Astrocyte (in vitro differentiated cells and primary cell): ENCODE results near the gene APOA4. TPM values are rescaled to one million over a fixed set of nuclear protein-coding genes. Genes with fewer than 3 reads are reported as not detected.

Experiments used
- DNase-seq: peaks from one replicate; pipeline ENCODE4 v3.0.0-alpha.2; 2010; ENCODE audit warnings: low read depth
- FAIRE-seq: peaks from 2 replicates; lab custom pipeline; 2011; peaks lifted over from hg19 to GRCh38; lab: Jason Lieb, UNC
- H2AFZ ChIP-seq: 2 replicates; pipeline ENCODE4 v1.6.0; 2012; ENCODE audit warnings: low read depth, low read length, inconsistent platforms
- H3K27ac ChIP-seq: 2 replicates; pipeline ENCODE4 v1.5.1; 2011; ENCODE audit warnings: low read depth, low read length, inconsistent platforms
- H3K27me3 ChIP-seq: 2 replicates; pipeline ENCODE4 v1.6.0; 2011; ENCODE audit warnings: low read length, inconsistent platforms; ENCODE audit not compliant: insufficient read depth
- H3K36me3 ChIP-seq: 2 replicates; pipeline ENCODE4 v1.5.1; 2011; ENCODE audit warnings: low read length, inconsistent platforms; ENCODE audit not compliant: insufficient read depth
- H3K4me1 ChIP-seq: 2 replicates; pipeline ENCODE4 v1.5.1; 2011; ENCODE audit warnings: low read length, inconsistent platforms; ENCODE audit not compliant: insufficient read depth
- H3K4me2 ChIP-seq: 2 replicates; pipeline ENCODE4 v1.6.0; 2012; ENCODE audit warnings: low read length, inconsistent platforms
- H3K4me3 ChIP-seq: 2 replicates; pipeline ENCODE4 v1.5.1; 2011; ENCODE audit warnings: low read depth, mild to moderate bottlenecking, low read length, inconsistent platforms; ENCODE audit not compliant: insufficient read depth
- H3K79me2 ChIP-seq: 2 replicates; pipeline ENCODE4 v1.6.0; 2012; ENCODE audit warnings: mild to moderate bottlenecking, low read length, inconsistent platforms; ENCODE audit not compliant: insufficient read depth
- H3K9ac ChIP-seq: 2 replicates; pipeline ENCODE4 v1.6.0; 2012; ENCODE audit warnings: mild to moderate bottlenecking, low read length, inconsistent platforms
- H3K9me3 ChIP-seq: 2 replicates; pipeline ENCODE4 v1.5.1; 2012; ENCODE audit warnings: low read depth, mild to moderate bottlenecking, low read length, inconsistent platforms; ENCODE audit not compliant: insufficient read depth
- H4K20me1 ChIP-seq: 2 replicates; pipeline ENCODE4 v1.6.0; 2012; ENCODE audit warnings: low read length, inconsistent platforms; ENCODE audit not compliant: insufficient read depth
- H3K27ac Mint-ChIP-seq: one replicate; pipeline ENCODE4 v1.8.0; 2021; ENCODE audit warnings: mild to moderate bottlenecking, mixed read lengths; ENCODE audit not compliant: unreplicated experiment
- H3K27me3 Mint-ChIP-seq: one replicate; pipeline ENCODE4 v1.8.0; 2021; ENCODE audit warnings: low read depth, mixed read lengths; ENCODE audit not compliant: unreplicated experiment
- H3K36me3 Mint-ChIP-seq: one replicate; pipeline ENCODE4 v1.8.0; 2021; ENCODE audit warnings: low read depth, mixed read lengths; ENCODE audit not compliant: unreplicated experiment
- H3K4me1 Mint-ChIP-seq: one replicate; pipeline ENCODE4 v1.8.0; 2021; ENCODE audit warnings: low read depth, mixed read lengths; ENCODE audit not compliant: unreplicated experiment
- H3K4me3 Mint-ChIP-seq: one replicate; pipeline ENCODE4 v1.8.0; 2021; ENCODE audit warnings: mild to moderate bottlenecking, moderate library complexity, mixed read lengths; ENCODE audit not compliant: unreplicated experiment
- H3K9me3 Mint-ChIP-seq: one replicate; pipeline ENCODE4 v1.8.0; 2021; ENCODE audit warnings: mild to moderate bottlenecking, mixed read lengths; ENCODE audit not compliant: unreplicated experiment
- EZH2 ChIP-seq: IDR thresholded peaks from 2 replicates; pipeline ENCODE4 v1.6.1; 2012; ENCODE audit warnings: mild to moderate bottlenecking, low read length, inconsistent platforms; ENCODE audit not compliant: insufficient read depth
- total RNA-seq: library from RNA; stranded (reverse); gene quantifications from 2 replicates; pipeline ENCODE4 v1.2.1, GENCODE V29; 2021
- TF ChIP-seq, protein P1 (sequence below): IDR thresholded peaks from 2 replicates; pipeline ENCODE4 v1.5.1; 2011; ENCODE audit warnings: low read depth, mild to moderate bottlenecking, inconsistent platforms, low read length, moderate library complexity; ENCODE audit not compliant: insufficient read depth

The APOA4 gene
- total RNA-seq, 1 donor from 2014 or later, result not detected

DNA sequence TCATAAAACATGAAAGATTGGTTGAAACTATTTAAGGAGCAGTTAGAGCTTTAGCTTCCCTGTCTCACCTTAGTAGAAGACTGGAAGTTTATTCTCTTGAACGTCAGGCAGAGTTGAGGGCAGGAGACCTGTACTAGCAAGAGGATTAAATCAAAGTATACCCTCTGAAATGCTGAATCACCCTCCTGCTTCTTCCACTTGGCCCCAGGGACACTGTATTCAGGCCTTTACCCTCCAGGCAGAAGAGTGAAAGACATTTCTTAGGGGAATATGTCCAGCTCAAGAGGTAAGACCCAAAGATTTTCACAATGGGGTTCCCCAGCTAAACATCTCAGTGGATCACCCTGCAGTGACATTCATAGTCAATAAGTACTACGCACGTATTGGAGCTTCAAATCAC is 11.9 kb downstream of the APOA4 start:
- H3K36me3 Mint-ChIP-seq, result no peaks in the 10 kb centered on the region
- Histone ChIP-seq H3K4me2 (no peak overlapping the region), H2AFZ (no peak overlapping the region), H3K4me3 (no peak overlapping the region), H3K4me1 (no peaks in the 10 kb centered on the region), H3K27me3 (peaks cover under 1% of the 10 kb centered on the region), H4K20me1 (no peaks in the 10 kb centered on the region), H3K79me2 (no peaks in the 10 kb centered on the region), H3K27ac (no peak overlapping the region), H3K36me3 (no peaks in the 10 kb centered on the region), H3K9me3 (no peaks in the 10 kb centered on the region), H3K9ac (no peak overlapping the region)
- peaks cover 3% of the 10 kb centered on the region for H3K27me3 Mint-ChIP-seq
- no peak for DNase-seq
- H3K4me1 Mint-ChIP-seq, result no peaks in the 10 kb centered on the region
- no peaks in the 10 kb centered on the region for H3K9me3 Mint-ChIP-seq
- no peak for TF ChIP-seq EZH2
- TF ChIP-seq, protein P1, sequence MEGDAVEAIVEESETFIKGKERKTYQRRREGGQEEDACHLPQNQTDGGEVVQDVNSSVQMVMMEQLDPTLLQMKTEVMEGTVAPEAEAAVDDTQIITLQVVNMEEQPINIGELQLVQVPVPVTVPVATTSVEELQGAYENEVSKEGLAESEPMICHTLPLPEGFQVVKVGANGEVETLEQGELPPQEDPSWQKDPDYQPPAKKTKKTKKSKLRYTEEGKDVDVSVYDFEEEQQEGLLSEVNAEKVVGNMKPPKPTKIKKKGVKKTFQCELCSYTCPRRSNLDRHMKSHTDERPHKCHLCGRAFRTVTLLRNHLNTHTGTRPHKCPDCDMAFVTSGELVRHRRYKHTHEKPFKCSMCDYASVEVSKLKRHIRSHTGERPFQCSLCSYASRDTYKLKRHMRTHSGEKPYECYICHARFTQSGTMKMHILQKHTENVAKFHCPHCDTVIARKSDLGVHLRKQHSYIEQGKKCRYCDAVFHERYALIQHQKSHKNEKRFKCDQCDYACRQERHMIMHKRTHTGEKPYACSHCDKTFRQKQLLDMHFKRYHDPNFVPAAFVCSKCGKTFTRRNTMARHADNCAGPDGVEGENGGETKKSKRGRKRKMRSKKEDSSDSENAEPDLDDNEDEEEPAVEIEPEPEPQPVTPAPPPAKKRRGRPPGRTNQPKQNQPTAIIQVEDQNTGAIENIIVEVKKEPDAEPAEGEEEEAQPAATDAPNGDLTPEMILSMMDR, result no peak
- H3K4me3 Mint-ChIP-seq, result no peak overlapping the region
- no peak overlapping the region for H3K27ac Mint-ChIP-seq
- no peak for FAIRE-seq

DNA sequence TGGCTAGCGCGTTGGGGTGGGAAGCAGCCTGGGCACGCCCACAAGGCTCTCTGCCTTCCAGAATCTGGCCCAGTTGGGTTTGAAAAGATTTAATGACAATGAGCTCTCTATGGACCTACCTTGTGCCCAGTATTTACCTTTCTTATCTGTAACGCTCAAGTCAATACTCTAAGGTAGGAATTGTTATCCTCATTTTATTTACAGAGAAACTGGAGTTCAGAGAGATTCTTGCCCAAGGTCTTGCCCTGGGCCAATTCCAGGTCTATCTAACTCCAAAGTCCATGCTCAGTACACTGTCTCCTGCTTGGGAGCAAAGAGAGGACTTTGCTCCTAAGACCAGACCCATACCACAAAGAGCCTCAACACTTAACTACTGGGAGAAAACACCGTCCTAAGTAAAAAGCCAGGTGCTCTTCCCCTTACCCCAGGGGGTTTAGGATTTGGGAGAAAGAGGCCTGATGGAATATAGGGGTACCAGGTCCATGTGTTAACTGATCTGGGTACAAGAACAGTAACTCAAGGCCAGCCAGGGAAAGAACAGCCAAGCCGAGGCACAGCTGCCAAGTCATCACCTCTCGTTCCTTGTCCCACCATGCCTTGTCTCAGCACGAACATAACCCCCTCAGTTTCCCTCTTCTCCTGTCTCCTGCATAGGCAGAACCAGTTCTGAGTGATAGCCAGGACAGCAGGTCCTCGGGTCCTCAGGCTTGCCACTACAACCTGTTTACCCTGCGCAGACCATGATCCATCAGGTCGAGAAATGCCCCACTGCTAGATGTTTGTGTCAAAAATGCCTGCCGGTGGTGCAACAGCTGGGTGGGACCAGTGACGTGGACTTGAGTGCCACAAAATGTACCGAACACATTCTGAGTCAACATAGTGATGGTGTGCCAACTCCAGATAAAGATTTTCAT is 14.6 kb downstream of the APOA4 start:
- Mint-ChIP-seq H3K27me3 (peaks cover 6% of the 10 kb centered on the region), H3K9me3 (no peaks in the 10 kb centered on the region), H3K4me1 (no peaks in the 10 kb centered on the region), H3K27ac (no peak overlapping the region), H3K4me3 (no peak overlapping the region), H3K36me3 (no peaks in the 10 kb centered on the region)
- FAIRE-seq (no peak), DNase-seq (no peak)
- no peak overlapping the region for H3K9ac ChIP-seq
- TF ChIP-seq, protein P1, result no peak
- no peak for TF ChIP-seq EZH2
- H2AFZ ChIP-seq, result no peak overlapping the region
- no peak overlapping the region for H3K4me2 ChIP-seq
- H3K36me3 ChIP-seq, result no peaks in the 10 kb centered on the region
- H3K4me3 ChIP-seq, result no peak overlapping the region
- H3K27me3 ChIP-seq, result peaks cover 5% of the 10 kb centered on the region
- H4K20me1 ChIP-seq, result no peaks in the 10 kb centered on the region
- no peaks in the 10 kb centered on the region for H3K79me2 ChIP-seq
- H3K9me3 ChIP-seq, result no peaks in the 10 kb centered on the region
- no peak overlapping the region for H3K27ac ChIP-seq
- H3K4me1 ChIP-seq, result no peaks in the 10 kb centered on the region
